Thyroid gland (tissue), 4 donors: ENCODE results near the gene ROGDI. TPM values are rescaled to one million over a fixed set of nuclear protein-coding genes. Genes with fewer than 3 reads are reported as not detected.

Source experiments
- DNase-seq, 2 donors: peaks; one replicate each; pipeline ENCODE4 v3.0.0-alpha.2; 2019
- H3K27ac ChIP-seq, 3 donors: fragments of 200-600 bp; sonication (generic); 1 replicate in 2 of 3; 2 replicates in 1 of 3; pipeline ENCODE4 v1.5.1; 2016 to 2019; ENCODE audit warnings: mild to moderate bottlenecking in 1 of 3, moderate library complexity in 1 of 3
- H3K27me3 ChIP-seq: fragments of 200-600 bp; sonication (generic); one replicate; pipeline ENCODE4 v1.5.1; 2019
- H3K36me3 ChIP-seq, 2 donors: fragments of 200-600 bp; sonication (generic); one replicate each; pipeline ENCODE4 v1.5.1; 2016 to 2019
- H3K4me1 ChIP-seq, 2 donors: fragments of 200-600 bp; sonication (generic); one replicate each; pipeline ENCODE4 v1.5.1; 2017 to 2019
- H3K4me3 ChIP-seq, 3 donors: fragments of 200-600 bp; sonication (generic); replicated peaks in 1 of 3; 1 replicate in 2 of 3; 2 replicates in 1 of 3; pipeline ENCODE4 v1.5.1; 2016; ENCODE audit warnings: mild to moderate bottlenecking in 1 of 3
- H3K9me3 ChIP-seq: fragments of 200-600 bp; sonication (generic); one replicate; pipeline ENCODE4 v1.5.1; 2017
- POLR2A ChIP-seq, 2 donors: fragments of 450-650 bp; IDR thresholded peaks; one replicate each; pipeline ENCODE4 v1.6.1; 2017; ENCODE audit warnings: antibody characterized with exemption in 2 of 2, mild to moderate bottlenecking in 2 of 2, moderate library complexity in 1 of 2
- WGBS, 2 donors: methylation state at CpG; one replicate each; pipeline ENCODE4 v1.1.5; 2017; 5-methylcytosine and 5-hydroxymethylcytosine counted together
- intact Hi-C: fragments of 100-400 bp; cut with DNase I; formaldehyde crosslinking; loops from one replicate; pipeline ENCODE4 v1.15.1; 2023
- total RNA-seq, 4 donors: library from RNA; depleted of rRNA; stranded (reverse); fragments of >200 nt; gene quantifications; one replicate each; pipeline ENCODE4 v1.2.3, GENCODE V29; 2016
- TF ChIP-seq, protein P1 (sequence below), 6 experiments: fragments of 200-600 bp in 3 of 6; fragments of 450-650 bp in 3 of 6; sonication (generic) in 3 of 6; IDR thresholded peaks; one replicate each; pipeline ENCODE4 v1.5.1; 2016 to 2019; ENCODE audit warnings: antibody characterized with exemption in 6 of 6, mild to moderate bottlenecking in 2 of 6, inconsistent platforms in 1 of 6, moderate library complexity in 1 of 6

Gene ROGDI
- total RNA-seq, 4 donors from 2014 or later = 5.9 to 12.1 (median 8.4) TPM

DNA sequence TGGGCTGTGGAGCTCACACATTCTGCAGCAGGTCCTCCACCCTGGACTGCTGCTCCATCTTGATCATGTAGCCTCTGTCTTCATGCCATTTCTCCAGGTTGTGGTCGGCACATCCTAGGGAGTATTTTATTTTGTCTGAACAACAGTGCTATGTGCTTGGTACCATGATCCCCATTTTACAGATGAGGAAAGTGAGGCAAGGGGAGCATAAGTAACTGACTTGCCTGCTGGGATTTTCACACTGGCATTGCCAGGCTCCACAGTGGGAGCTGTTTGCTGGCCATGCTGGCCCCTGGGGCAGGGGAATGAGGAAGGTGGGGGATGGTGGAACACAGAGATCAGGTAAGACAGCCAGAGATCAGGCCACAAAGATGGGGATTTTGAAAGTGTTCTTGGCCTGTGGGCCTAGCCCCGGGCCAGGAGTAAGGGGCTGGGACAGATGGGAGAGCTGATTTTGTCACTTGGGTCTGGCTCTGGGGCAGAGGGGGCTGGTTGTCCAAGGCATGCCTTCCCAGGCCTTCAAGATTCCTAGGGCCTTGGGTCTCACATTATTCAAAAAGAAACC is 26.2 kb downstream of the ROGDI start:
- no peaks in the 10 kb centered on the region for H3K9me3 ChIP-seq
- no peak overlapping the region for H3K27ac ChIP-seq
- H3K27me3 ChIP-seq = no peaks in the 10 kb centered on the region
- WGBS, 2 donors = 77 to 97% methylated on average over 2 of the region's 2 CpGs
- intact Hi-C loops = no loop called here
- no peaks in the 10 kb centered on the region for H3K4me1 ChIP-seq
- no peak for TF ChIP-seq POLR2A (IDR thresholded peaks at IDR 0.05)
- TF ChIP-seq, protein P1, sequence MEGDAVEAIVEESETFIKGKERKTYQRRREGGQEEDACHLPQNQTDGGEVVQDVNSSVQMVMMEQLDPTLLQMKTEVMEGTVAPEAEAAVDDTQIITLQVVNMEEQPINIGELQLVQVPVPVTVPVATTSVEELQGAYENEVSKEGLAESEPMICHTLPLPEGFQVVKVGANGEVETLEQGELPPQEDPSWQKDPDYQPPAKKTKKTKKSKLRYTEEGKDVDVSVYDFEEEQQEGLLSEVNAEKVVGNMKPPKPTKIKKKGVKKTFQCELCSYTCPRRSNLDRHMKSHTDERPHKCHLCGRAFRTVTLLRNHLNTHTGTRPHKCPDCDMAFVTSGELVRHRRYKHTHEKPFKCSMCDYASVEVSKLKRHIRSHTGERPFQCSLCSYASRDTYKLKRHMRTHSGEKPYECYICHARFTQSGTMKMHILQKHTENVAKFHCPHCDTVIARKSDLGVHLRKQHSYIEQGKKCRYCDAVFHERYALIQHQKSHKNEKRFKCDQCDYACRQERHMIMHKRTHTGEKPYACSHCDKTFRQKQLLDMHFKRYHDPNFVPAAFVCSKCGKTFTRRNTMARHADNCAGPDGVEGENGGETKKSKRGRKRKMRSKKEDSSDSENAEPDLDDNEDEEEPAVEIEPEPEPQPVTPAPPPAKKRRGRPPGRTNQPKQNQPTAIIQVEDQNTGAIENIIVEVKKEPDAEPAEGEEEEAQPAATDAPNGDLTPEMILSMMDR (IDR thresholded peaks at IDR 0.05) = no peak
- no peak for DNase-seq
- H3K4me3 ChIP-seq = no peak overlapping the region
- no peaks in the 10 kb centered on the region for H3K36me3 ChIP-seq

DNA sequence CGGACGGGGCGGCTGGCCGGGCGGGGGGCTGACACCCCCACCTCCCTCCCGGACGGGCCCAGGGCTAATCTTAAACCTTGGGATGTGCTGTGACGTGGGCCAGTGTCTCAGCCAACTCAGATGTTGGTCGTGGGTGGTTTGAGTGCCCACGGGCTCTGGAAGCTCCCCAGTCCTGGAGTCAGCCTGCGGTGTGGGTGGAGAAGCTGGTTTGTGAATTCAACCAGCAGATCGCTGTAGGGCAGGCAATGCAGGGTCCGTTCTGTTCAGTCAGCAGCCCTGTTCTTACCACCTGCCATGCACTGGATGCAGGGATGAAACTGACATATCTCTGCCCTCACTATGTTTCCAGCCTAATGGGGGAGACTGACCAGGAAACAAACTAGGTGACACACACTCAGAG is 27.4 kb downstream of the ROGDI start:
- intact Hi-C loops = no loop called here
- Histone ChIP-seq H3K36me3 (no peaks in the 10 kb centered on the region), H3K27me3 (no peaks in the 10 kb centered on the region), H3K4me3 (no peak overlapping the region), H3K9me3 (no peaks in the 10 kb centered on the region), H3K27ac (no peak overlapping the region), H3K4me1 (no peaks in the 10 kb centered on the region)
- TF ChIP-seq POLR2A (IDR thresholded peaks at IDR 0.05) = no peak
- TF ChIP-seq, protein P1 (IDR thresholded peaks at IDR 0.05) = no peak
- 93% methylated on average over 3 to 7 of the region's 13 CpGs for WGBS, 2 donors
- no peak for DNase-seq

DNA sequence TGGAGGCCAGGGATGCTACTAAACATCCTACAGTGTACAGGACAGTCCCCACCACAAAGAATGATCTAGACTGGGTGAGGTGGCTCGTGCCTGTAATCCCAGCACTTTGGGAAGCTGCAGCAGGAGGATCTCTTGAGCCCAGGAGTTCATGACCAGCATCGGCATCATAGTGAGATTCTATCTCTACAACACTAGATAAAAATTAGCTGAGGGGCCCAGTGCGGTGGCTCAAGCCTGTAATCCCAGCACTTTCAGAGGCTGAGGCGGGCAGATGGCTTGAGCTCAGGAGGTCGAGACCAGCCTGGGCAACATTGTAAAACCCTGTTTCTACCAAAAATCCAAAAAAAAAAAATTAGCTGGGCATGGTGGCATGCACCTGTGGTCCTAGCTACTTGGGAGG is 30.1 kb downstream of the ROGDI start:
- Histone ChIP-seq H3K4me3 (no peak overlapping the region), H3K9me3 (no peaks in the 10 kb centered on the region), H3K27ac (no peak overlapping the region), H3K27me3 (no peaks in the 10 kb centered on the region), H3K4me1 (peaks cover 0 to 8% of the 10 kb centered on the region in 2 donors), H3K36me3 (no peaks in the 10 kb centered on the region)
- TF ChIP-seq, protein P1 (IDR thresholded peaks at IDR 0.05) = no peak
- no peak for TF ChIP-seq POLR2A (IDR thresholded peaks at IDR 0.05)
- intact Hi-C loops = no loop called here
- DNase-seq = no peak
- WGBS, 2 donors = 82 to 87% methylated on average over 4 to 5 of the region's 5 CpGs

- WGBS, 2 donors = 67 to 70% methylated on average over 3 of the region's 3 CpGs
- TF ChIP-seq, protein P1 (IDR thresholded peaks at IDR 0.05) = no peak
- TF ChIP-seq POLR2A (IDR thresholded peaks at IDR 0.05) = no peak
- no peaks in the 10 kb centered on the region for H3K27me3 ChIP-seq
Measured at GRCh38 chr16:4771646-4772045, 30.8 kb downstream of the ROGDI start.

DNA sequence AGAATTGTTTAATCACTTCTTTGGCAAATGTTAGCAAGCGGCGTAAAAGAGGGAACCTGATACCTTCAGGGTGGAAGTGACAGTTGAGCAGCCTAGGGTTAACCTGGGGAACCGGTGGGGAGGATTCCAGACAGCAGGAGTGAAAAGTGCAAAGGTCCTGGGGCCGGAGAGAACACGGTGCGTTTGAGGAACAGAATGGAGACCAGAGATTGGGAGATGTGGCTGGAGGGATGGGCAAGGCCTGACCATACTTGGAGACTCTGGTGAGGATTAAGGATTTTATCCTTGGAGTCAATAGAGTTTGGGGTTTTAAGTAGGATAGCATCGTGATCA is 33.2 kb downstream of the ROGDI start:
- intact Hi-C loops = loop anchor here (5.0 kb wide), 1 partner anchor 33 kb away; the partner anchor contains the start of gene ROGDI
- Histone ChIP-seq H3K27me3 (no peaks in the 10 kb centered on the region), H3K36me3 (peaks cover under 1% of the 10 kb centered on the region in 2 donors), H3K9me3 (no peaks in the 10 kb centered on the region), H3K4me1 (peaks cover 6 to 21% of the 10 kb centered on the region in 2 donors), H3K27ac (no peak overlapping the region), H3K4me3 (peak overlapping the region in 1 of 3 donors; percentile 42)
- TF ChIP-seq, protein P1 (IDR thresholded peaks at IDR 0.05) = no peak
- no peak for TF ChIP-seq POLR2A (IDR thresholded peaks at IDR 0.05)
- no peak for DNase-seq
- 48 to 55% methylated on average over 7 of the region's 7 CpGs for WGBS, 2 donors

More at GRCh38 chr16:4771646-4772045, 30.8 kb downstream of the ROGDI start:
- Histone ChIP-seq H3K4me1 (peaks cover 0 to 9% of the 10 kb centered on the region in 2 donors), H3K9me3 (no peaks in the 10 kb centered on the region), H3K4me3 (no peak overlapping the region), H3K36me3 (no peaks in the 10 kb centered on the region), H3K27ac (no peak overlapping the region)
- intact Hi-C loops = no loop called here
- no peak for DNase-seq
